Chondrocyte (in vitro differentiated cells): ENCODE measurements around the gene FAM98A. TPM values are rescaled to one million over a fixed set of nuclear protein-coding genes. Genes with fewer than 3 reads are reported as not detected.

ENCODE experiments used
- DNase-seq: peaks from one replicate; pipeline ENCODE4 v3.0.0; 2021; ENCODE audit warnings: mixed read lengths, low spot score
- H3K27ac Mint-ChIP-seq: one replicate; pipeline ENCODE4 v1.8.0; 2021; ENCODE audit warnings: mild to moderate bottlenecking, moderate library complexity, mixed read lengths; ENCODE audit not compliant: unreplicated experiment
- H3K27me3 Mint-ChIP-seq: 2 replicates; pipeline ENCODE4 v1.8.0; 2021; ENCODE audit warnings: low read depth, mixed read lengths
- H3K36me3 Mint-ChIP-seq: 2 replicates; pipeline ENCODE4 v1.8.0; 2021; ENCODE audit warnings: low read depth, mixed read lengths
- H3K4me1 Mint-ChIP-seq: 2 replicates; pipeline ENCODE4 v1.8.0; 2021; ENCODE audit warnings: low read depth, mild to moderate bottlenecking, mixed read lengths
- H3K4me3 Mint-ChIP-seq: one replicate; pipeline ENCODE4 v1.8.0; 2021; ENCODE audit warnings: mild to moderate bottlenecking, moderate library complexity, mixed read lengths; ENCODE audit not compliant: unreplicated experiment
- H3K9me3 Mint-ChIP-seq: 2 replicates; pipeline ENCODE4 v1.8.0; 2021; ENCODE audit warnings: low read depth, mixed read lengths
- CTCF ChIP-seq: fragments of 200-600 bp; sonication (generic); IDR thresholded peaks from 2 replicates; pipeline ENCODE4 v1.5.0; 2021; ENCODE audit warnings: antibody characterized with exemption, mild to moderate bottlenecking, moderate library complexity
- long read RNA-seq: library from polyadenylated mRNA; stranded (forward); transcript quantifications from one replicate; pipeline ENCODE4 v2.0.0, GENCODE V29; 2021
- total RNA-seq: library from RNA; stranded (reverse); gene quantifications from 3 replicates; pipeline ENCODE4 v1.2.1, GENCODE V29; 2021

Gene FAM98A
- 95.2 to 117 TPM (median 103 TPM) in 3 replicates for total RNA-seq
- long read RNA-seq, transcript FAM98A-201 (8 exons, 2,816 nt) = major isoform, 102 of 120 reads
- long read RNA-seq, partial matches to known transcripts = 3 of 120 reads
- long read RNA-seq, other reads (novel, unspliced or antisense) = 14 of 120 reads

- DNase-seq = peak; percentile 99
- H3K4me3 Mint-ChIP-seq = peak within 1 kb of the TSS; percentile 94
- peak; percentile 61 for TF ChIP-seq CTCF
- H3K4me1 Mint-ChIP-seq = peaks cover 43% of the 10 kb centered on the region
- H3K9me3 Mint-ChIP-seq = no peaks in the 10 kb centered on the region
- peak within 1 kb of the TSS; percentile 100 for H3K27ac Mint-ChIP-seq
- H3K27me3 Mint-ChIP-seq = no peaks in the 10 kb centered on the region
- peaks cover 7% of the 10 kb centered on the region for H3K36me3 Mint-ChIP-seq
Observed at GRCh38 chr2:33599175-33599942, at the start of gene FAM98A. Gene FAM98A (minus strand): TSS chr2:33599299. CDS start chr2:33599221, 78 bp downstream.

GRCh38 chr2:33645861-33646260 is 46.8 kb upstream of the FAM98A start:
- Mint-ChIP-seq H3K4me3 (no peak overlapping the region), H3K27me3 (peaks cover 8% of the 10 kb centered on the region), H3K36me3 (peaks cover 3% of the 10 kb centered on the region), H3K27ac (no peak overlapping the region), H3K4me1 (peaks cover 16% of the 10 kb centered on the region), H3K9me3 (peaks cover 12% of the 10 kb centered on the region)
- DNase-seq = no peak
- TF ChIP-seq CTCF = no peak

GRCh38 chr2:33644215-33644614 is 45.1 kb upstream of the FAM98A start:
- Mint-ChIP-seq H3K27ac (no peak overlapping the region), H3K36me3 (peaks cover 3% of the 10 kb centered on the region), H3K27me3 (peaks cover 15% of the 10 kb centered on the region), H3K9me3 (peaks cover 12% of the 10 kb centered on the region), H3K4me1 (peaks cover 12% of the 10 kb centered on the region), H3K4me3 (no peak overlapping the region)
- TF ChIP-seq CTCF = no peak
- DNase-seq = no peak

GRCh38 chr2:33636001-33636400 is 36.9 kb upstream of the FAM98A start:
- Mint-ChIP-seq H3K9me3 (no peaks in the 10 kb centered on the region), H3K4me3 (no peak overlapping the region), H3K4me1 (no peaks in the 10 kb centered on the region), H3K36me3 (no peaks in the 10 kb centered on the region), H3K27ac (no peak overlapping the region), H3K27me3 (peaks cover 10% of the 10 kb centered on the region)
- no peak for TF ChIP-seq CTCF
- no peak for DNase-seq

- DNase-seq = no peak
- H3K4me3 Mint-ChIP-seq = no peak overlapping the region
- H3K9me3 Mint-ChIP-seq = no peaks in the 10 kb centered on the region
- no peaks in the 10 kb centered on the region for H3K36me3 Mint-ChIP-seq
- no peaks in the 10 kb centered on the region for H3K4me1 Mint-ChIP-seq
- H3K27ac Mint-ChIP-seq = no peak overlapping the region
- no peak for TF ChIP-seq CTCF
- H3K27me3 Mint-ChIP-seq = peaks cover 4% of the 10 kb centered on the region
Observed at GRCh38 chr2:33634261-33634910, 35.3 kb upstream of the FAM98A start.
